GM13976 (cell line): ENCODE results near the gene BPI.

Source experiments
- DNase-seq: peaks from one replicate; pipeline ENCODE4 v3.0.0; 2012; ENCODE audit warnings: low spot score
- in situ Hi-C: fragments of 300-500 bp; cut with MboI; formaldehyde crosslinking; loops from one replicate; pipeline ENCODE4 v1.12.0; 2022; ENCODE audit warnings: low sequenced_read_pairs, mixed read lengths, inconsistent platforms; ENCODE audit not compliant: unreplicated experiment
- TF ChIP-seq, protein P1 (sequence below): IDR thresholded peaks from 2 replicates; pipeline ENCODE4 v1.5.1; 2012; ENCODE audit warnings: borderline replicate concordance, mild to moderate bottlenecking; ENCODE audit not compliant: insufficient read depth; ENCODE audit errors: extremely low read depth, missing control alignments, control extremely low read depth

Gene BPI

GRCh38 chr20:38269040-38269439 lies 34.9 kb upstream of the BPI start:
- TF ChIP-seq, protein P1, sequence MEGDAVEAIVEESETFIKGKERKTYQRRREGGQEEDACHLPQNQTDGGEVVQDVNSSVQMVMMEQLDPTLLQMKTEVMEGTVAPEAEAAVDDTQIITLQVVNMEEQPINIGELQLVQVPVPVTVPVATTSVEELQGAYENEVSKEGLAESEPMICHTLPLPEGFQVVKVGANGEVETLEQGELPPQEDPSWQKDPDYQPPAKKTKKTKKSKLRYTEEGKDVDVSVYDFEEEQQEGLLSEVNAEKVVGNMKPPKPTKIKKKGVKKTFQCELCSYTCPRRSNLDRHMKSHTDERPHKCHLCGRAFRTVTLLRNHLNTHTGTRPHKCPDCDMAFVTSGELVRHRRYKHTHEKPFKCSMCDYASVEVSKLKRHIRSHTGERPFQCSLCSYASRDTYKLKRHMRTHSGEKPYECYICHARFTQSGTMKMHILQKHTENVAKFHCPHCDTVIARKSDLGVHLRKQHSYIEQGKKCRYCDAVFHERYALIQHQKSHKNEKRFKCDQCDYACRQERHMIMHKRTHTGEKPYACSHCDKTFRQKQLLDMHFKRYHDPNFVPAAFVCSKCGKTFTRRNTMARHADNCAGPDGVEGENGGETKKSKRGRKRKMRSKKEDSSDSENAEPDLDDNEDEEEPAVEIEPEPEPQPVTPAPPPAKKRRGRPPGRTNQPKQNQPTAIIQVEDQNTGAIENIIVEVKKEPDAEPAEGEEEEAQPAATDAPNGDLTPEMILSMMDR: no peak
- DNase-seq: no peak
- in situ Hi-C loops: no loop called here

GRCh38 chr20:38269715-38270114 lies 34.2 kb upstream of the BPI start:
- TF ChIP-seq, protein P1: no peak
- in situ Hi-C loops: no loop called here

DNA sequence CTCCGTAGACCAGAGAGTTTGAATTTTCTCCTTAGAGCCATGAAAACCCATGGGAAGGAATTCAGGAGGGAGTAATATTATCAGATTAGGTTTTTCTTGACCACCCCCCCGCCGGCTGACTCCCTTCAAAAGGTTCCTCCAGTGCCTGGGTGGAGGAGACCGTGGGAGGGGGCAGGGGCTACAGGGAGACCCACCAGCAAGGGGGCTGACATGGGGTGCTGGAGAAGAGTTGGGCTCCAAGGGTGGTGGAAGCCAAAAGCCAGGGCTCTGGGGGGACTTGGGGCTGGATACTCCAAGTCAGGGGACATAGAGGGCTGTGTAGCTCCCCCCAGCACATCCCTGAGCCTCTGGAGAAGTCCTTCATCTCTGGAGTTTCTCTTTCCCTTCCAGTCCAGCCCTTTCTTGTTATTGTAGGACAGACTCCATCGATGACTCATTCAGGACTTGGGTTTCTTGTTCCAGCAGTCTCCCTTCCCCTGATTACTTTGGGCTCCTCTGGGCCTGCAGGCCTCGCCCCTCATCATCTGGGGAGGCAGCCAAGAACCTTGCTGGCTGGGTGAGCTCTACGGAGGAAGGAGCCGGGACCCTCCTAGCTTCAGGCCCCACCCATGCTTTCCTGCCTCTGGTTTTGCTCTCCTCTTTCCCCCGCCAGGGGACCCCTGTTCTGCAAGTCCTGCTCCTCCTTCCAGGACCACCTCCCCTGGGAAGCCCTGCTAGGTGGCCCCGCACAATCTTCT lies 32.9 kb upstream of the BPI start:
- in situ Hi-C loops: no loop called here
- TF ChIP-seq, protein P1: no peak
- DNase-seq: no peak

More at GRCh38 chr20:38269715-38270114, 34.2 kb upstream of the BPI start:
- no peak for DNase-seq

DNA sequence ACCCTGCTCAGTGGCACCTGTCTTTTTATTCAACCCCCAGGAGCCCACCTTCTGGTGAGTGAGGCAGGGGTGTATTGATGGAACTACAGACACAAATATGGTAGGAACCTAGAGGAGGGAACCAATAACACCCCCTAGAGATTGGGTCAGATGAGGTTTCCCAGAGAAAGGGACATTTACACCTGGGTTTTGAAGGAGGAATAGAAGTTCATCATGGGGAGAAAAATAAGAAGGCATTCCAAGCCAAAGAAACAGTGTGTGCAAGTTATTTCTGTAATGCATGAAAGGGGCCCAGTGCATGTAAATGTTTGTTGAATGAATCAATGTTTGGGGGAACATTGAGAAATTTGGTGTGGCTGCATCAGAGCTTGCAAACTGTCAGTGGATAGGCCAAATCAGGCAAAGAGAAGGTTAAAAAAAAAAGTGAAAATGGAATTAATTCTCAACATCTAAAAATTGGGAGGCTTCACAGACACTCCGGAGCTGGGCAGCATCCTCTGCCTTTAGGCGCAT lies 32.3 kb upstream of the BPI start:
- no peak for DNase-seq
- in situ Hi-C loops: no loop called here
- TF ChIP-seq, protein P1: no peak

- TF ChIP-seq, protein P1: no peak
- in situ Hi-C loops: no loop called here
- DNase-seq: no peak
Observed at GRCh38 chr20:38272398-38272797, 31.6 kb upstream of the BPI start.

DNA sequence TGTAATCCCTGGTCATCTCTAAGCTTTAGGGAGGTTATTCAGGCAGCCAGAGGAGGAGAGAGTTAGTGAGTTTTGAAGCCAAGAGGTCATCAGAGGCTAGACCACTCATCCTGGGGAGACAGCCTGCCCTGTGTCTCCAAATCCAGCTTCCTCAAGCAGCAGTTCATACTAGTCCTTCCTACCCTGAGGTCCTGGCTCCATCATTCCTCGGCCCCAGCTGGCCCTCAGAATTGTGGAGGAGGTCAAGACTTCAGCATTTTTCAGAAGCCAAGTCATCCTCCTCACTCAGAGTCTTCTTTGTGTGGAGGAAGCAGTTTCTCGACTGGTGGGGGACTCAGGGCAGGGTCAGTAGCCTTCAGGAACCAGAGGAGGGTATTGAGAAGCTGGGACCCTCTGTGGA lies 31.0 kb upstream of the BPI start:
- in situ Hi-C loops: no loop called here

More for the DNA sequence above, 31.0 kb upstream of the BPI start:
- DNase-seq: no peak
- TF ChIP-seq, protein P1: no peak
